Measurements from ENCODE around the gene ANKHD1. TPM values are rescaled to one million over a fixed set of nuclear protein-coding genes. Genes with fewer than 3 reads are reported as not detected.

The ANKHD1 gene
- total and polyA plus RNA-seq, 9 of the 15 experiments (the other 6 are each of a cell fraction or from before 2014, with no cell fraction given), result 38.9 to 138 (median 78.7) TPM

DNA sequence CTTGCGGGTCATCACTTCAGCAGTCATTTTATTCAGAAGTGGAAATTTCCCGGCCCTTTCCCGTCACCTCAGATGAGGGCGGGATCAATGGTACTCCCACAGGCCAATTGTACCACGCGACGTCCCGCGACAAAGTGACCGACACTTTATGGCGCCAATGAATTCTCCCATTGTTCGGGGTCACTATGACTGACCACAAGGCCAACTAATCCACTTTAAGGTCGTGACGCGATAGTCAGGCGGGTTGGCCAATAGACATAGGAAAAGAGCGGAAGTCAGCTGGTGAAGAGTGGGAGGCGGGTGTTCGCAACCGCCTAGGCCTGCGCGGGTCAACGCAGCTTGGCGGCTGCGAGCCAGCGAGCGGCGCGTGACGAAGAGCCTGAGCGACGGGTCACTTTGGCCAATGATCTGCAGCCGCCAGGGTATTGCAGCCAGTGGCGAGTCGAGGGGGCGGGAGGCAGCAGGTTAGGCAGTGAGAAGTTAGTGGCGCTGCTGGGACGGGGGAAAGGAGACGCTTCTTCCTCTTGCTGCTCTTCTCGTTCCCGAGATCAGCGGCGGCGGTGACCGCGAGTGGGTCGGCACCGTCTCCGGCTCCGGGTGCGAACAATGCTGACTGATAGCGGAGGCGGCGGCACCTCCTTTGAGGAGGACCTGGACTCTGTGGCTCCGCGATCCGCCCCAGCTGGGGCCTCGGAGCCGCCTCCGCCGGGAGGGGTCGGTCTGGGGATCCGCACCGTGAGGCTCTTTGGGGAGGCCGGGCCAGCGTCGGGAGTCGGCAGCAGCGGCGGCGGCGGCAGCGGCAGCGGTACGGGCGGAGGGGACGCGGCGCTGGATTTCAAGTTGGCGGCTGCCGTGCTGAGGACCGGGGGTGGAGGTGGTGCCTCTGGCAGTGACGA is at the start of gene ANKHD1 (continued):
- TF ChIP-seq RBM34 (IDR thresholded peaks at IDR 0.05; ENCODE audit: borderline replicate concordance, insufficient read depth, low read length), result no peak
- TF ChIP-seq RBBP5 (IDR thresholded peaks at IDR 0.05; ENCODE audit: borderline replicate concordance, insufficient read depth, low read length, poor library complexity, severe bottlenecking), result peak; percentile 90
- no peak for TF ChIP-seq ARHGAP35 (IDR thresholded peaks at IDR 0.05; ENCODE audit: partially characterized antibody)
- 0 out of 2 replicates have a peak, but pooled peaks have one; percentile 71 for TF ChIP-seq IFI16 (CRISPR knock-in tag; IDR thresholded peaks at IDR 0.05)
- TF ChIP-seq DIDO1 (tag; IDR thresholded peaks at IDR 0.05; ENCODE audit: low read depth), result peak; percentile 78

DNA sequence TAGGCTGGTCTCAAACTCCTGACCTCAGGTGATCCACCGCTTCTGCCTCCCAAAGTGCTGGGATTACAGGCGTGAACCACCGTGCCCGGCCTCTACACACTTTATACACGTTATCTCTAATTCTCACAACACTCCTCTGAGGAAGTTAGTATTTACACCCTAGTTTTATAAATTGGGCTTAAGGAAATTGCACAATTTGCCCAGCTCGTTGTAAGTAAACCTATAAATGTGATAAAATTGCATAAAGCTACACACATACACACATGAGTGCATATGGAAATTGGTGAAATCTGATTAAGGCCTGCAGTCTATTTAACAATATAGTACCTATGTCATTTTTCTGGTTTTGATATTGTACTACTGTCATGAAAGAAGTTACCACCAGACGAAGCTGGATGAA is 46.1 kb upstream of the ANKHD1 start:
- WGBS (ENCODE audit: insufficient coverage, low coverage, missing lambda C conversion rate), result 42% methylated on average over 7 of the region's 7 CpGs
- H3K27ac ChIP-seq (ENCODE audit: extremely low read depth, low read depth, low read length), result no peak overlapping the region
- no peak for DNase-seq (ENCODE audit: extremely low read depth in 1 of 4, low spot score in 3 of 4)
- H3K36me3 ChIP-seq (ENCODE audit: control insufficient read depth, insufficient read depth, low read length), result no peaks in the 10 kb centered on the region
- no peak for FAIRE-seq
- no peak overlapping the region for H3K9ac ChIP-seq (ENCODE audit: insufficient read depth in 1 of 2, low read depth in 2 of 2, low read length in 2 of 2)
- H4K20me1 ChIP-seq (replicated peaks; ENCODE audit: control insufficient read depth, insufficient read depth, low read length), result no peaks in the 10 kb centered on the region; the same call in 1 of the 2 replicates
- ChIA-PET CTCF (ENCODE audit: low intra/inter-chr PET ratio) (no interaction called here), POLR2A (interaction anchor here (0.6 to 1.8 kb wide), 4 partner anchors 9 to 250 kb away, joined by 3 to 6 read pairs (median 3); partner anchors contain the start of gene HBEGF)
- BruUV-seq (replicated peaks), result no TSS peak
- ATAC-seq, result no peak
- no peak overlapping the region for H2AFZ ChIP-seq (ENCODE audit: low read depth, low read length)
- no peaks in the 10 kb centered on the region for H3K79me2 ChIP-seq (ENCODE audit: control insufficient read depth, insufficient read depth, low read length)
- intact Hi-C loops (cut with micrococcal nuclease), result loop anchor here (5.0 to 10.0 kb wide), 2 partner anchors 188 to 571 kb away; no protein-coding TSS in a partner anchor
- H3K4me2 ChIP-seq (ENCODE audit: insufficient read depth, low read length), result no peak overlapping the region
- H3K4me1 ChIP-seq (replicated peaks in 1 of 2; ENCODE audit: control insufficient read depth in 2 of 2, insufficient read depth in 2 of 2, low read length in 2 of 2), result peaks cover 0 to 9% of the 10 kb centered on the region in 2 experiments; a peak in 3 of 5 replicates
- no peaks in the 10 kb centered on the region for H3K9me3 ChIP-seq (replicated peaks; ENCODE audit: control insufficient read depth, insufficient read depth, low read depth, low read length)
- in situ Hi-C loops (cut with MboI), result loop anchor here (5.0 to 10.0 kb wide), 2 partner anchors 113 to 191 kb away; no protein-coding TSS in a partner anchor
- no peak overlapping the region for H3K4me3 ChIP-seq
- H3K9me1 ChIP-seq (ENCODE audit: control insufficient read depth, insufficient read depth, low read length), result no peaks in the 10 kb centered on the region
- no peaks in the 10 kb centered on the region for H3K27me3 ChIP-seq (ENCODE audit: control insufficient read depth in 2 of 2, insufficient read depth in 2 of 2, low read length in 2 of 2)
- TF ChIP-seq, protein P1, sequence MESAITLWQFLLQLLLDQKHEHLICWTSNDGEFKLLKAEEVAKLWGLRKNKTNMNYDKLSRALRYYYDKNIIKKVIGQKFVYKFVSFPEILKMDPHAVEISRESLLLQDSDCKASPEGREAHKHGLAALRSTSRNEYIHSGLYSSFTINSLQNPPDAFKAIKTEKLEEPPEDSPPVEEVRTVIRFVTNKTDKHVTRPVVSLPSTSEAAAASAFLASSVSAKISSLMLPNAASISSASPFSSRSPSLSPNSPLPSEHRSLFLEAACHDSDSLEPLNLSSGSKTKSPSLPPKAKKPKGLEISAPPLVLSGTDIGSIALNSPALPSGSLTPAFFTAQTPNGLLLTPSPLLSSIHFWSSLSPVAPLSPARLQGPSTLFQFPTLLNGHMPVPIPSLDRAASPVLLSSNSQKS (CRISPR knock-in tag; IDR thresholded peaks at IDR 0.05), result no peak
- TF ChIP-seq YY1 (IDR thresholded peaks at IDR 0.05; ENCODE audit: borderline replicate concordance in 1 of 3, control insufficient read depth in 1 of 3, extremely low read depth in 1 of 3, insufficient read depth in 3 of 3, insufficient read length in 1 of 3, insufficient replicate concordance in 2 of 3, low read depth in 1 of 3, low read length in 2 of 3) (no peak), HDAC6 (IDR thresholded peaks at IDR 0.05; ENCODE audit: low read depth, low read length) (no peak), MYC (IDR thresholded peaks at IDR 0.05; ENCODE audit: low read depth, low read length) (no peak), MYC (CRISPR knock-in tag; IDR thresholded peaks at IDR 0.05; ENCODE audit: borderline replicate concordance, low read depth) (no peak)
- TF ChIP-seq, protein P2, sequence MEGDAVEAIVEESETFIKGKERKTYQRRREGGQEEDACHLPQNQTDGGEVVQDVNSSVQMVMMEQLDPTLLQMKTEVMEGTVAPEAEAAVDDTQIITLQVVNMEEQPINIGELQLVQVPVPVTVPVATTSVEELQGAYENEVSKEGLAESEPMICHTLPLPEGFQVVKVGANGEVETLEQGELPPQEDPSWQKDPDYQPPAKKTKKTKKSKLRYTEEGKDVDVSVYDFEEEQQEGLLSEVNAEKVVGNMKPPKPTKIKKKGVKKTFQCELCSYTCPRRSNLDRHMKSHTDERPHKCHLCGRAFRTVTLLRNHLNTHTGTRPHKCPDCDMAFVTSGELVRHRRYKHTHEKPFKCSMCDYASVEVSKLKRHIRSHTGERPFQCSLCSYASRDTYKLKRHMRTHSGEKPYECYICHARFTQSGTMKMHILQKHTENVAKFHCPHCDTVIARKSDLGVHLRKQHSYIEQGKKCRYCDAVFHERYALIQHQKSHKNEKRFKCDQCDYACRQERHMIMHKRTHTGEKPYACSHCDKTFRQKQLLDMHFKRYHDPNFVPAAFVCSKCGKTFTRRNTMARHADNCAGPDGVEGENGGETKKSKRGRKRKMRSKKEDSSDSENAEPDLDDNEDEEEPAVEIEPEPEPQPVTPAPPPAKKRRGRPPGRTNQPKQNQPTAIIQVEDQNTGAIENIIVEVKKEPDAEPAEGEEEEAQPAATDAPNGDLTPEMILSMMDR (IDR thresholded peaks at IDR 0.05 in 2 of 3, conservative IDR thresholded peaks at IDR 0.05 in 1 of 3; ENCODE audit: insufficient read depth in 2 of 3, low read depth in 1 of 3, low read length in 3 of 3), result no peak
- TF ChIP-seq, protein P3, sequence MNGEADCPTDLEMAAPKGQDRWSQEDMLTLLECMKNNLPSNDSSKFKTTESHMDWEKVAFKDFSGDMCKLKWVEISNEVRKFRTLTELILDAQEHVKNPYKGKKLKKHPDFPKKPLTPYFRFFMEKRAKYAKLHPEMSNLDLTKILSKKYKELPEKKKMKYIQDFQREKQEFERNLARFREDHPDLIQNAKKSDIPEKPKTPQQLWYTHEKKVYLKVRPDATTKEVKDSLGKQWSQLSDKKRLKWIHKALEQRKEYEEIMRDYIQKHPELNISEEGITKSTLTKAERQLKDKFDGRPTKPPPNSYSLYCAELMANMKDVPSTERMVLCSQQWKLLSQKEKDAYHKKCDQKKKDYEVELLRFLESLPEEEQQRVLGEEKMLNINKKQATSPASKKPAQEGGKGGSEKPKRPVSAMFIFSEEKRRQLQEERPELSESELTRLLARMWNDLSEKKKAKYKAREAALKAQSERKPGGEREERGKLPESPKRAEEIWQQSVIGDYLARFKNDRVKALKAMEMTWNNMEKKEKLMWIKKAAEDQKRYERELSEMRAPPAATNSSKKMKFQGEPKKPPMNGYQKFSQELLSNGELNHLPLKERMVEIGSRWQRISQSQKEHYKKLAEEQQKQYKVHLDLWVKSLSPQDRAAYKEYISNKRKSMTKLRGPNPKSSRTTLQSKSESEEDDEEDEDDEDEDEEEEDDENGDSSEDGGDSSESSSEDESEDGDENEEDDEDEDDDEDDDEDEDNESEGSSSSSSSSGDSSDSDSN (IDR thresholded peaks at IDR 0.05; ENCODE audit: borderline replicate concordance in 1 of 2, low read depth in 2 of 2, low read length in 2 of 2), result no peak
